K562 (cell line): ENCODE data around the gene TNFAIP8L1. TPM values are rescaled to one million over a fixed set of nuclear protein-coding genes. Genes with fewer than 3 reads are reported as not detected.

Experiments
- ATF1 ChIP-seq, 2 experiments: fragments of 450-650 bp in 1 of 2; IDR thresholded peaks; 2 replicates each; pipeline ENCODE4 v1.6.1; 2016; ENCODE audit warnings: missing compliant biosample characterization in 1 of 2, missing genetic modification characterization in 1 of 2
- NRF1 ChIP-seq, 2 experiments: fragments of 450-650 bp; IDR thresholded peaks in 1 of 2; conservative IDR thresholded peaks in 1 of 2; 2 replicates each; pipeline ENCODE4 v1.6.1; 2014; ENCODE audit warnings: mild to moderate bottlenecking in 2 of 2
- polyA plus RNA-seq, 8 experiments: library from polyadenylated mRNA; depleted of rRNA in 4 of 8; stranded (reverse) in 5 of 8; unstranded in 3 of 8; fragments of >200 nt; fragmentation: Nextera tagmentation in 2 of 8; fragmentation: Illumina TruSeq in 1 of 8; extraction: Ambion mirVana in 2 of 8; extraction: Trizol in 1 of 8; gene quantifications; 2 replicates each; pipeline versions ENCODE4 v1.2.1 to v1.2.3, GENCODE V29; 2011 to 2014; ENCODE audit warnings: inconsistent platforms in 1 of 8, missing spikeins in 1 of 8
- total RNA-seq, 7 experiments: library from RNA; depleted of rRNA in 6 of 7; stranded (reverse); fragments of >200 nt in 6 of 7; fragmentation: Illumina TruSeq in 2 of 7; extraction: Trizol in 2 of 7; gene quantifications; 2 replicates each; pipeline versions ENCODE4 v1.2.1 to v1.2.3, GENCODE V29; 2011 to 2021; ENCODE audit warnings: low replicate concordance in 1 of 7
- TF ChIP-seq, protein P1 (sequence below), 2 experiments: fragments of 450-650 bp; formaldehyde crosslinking in 1 of 2; IDR thresholded peaks; 2 replicates each; pipeline versions ENCODE4 v1.4.0 to v1.6.1; 2014 to 2020; ENCODE audit warnings: mild to moderate bottlenecking in 2 of 2, borderline replicate concordance in 1 of 2, low read depth in 1 of 2

TNFAIP8L1 gene
- total and polyA plus RNA-seq, 9 of the 15 experiments (the other 6 are each of a cell fraction or from before 2014, with no cell fraction given) = 0.69 to 9.3 (median 4.9) TPM

DNA sequence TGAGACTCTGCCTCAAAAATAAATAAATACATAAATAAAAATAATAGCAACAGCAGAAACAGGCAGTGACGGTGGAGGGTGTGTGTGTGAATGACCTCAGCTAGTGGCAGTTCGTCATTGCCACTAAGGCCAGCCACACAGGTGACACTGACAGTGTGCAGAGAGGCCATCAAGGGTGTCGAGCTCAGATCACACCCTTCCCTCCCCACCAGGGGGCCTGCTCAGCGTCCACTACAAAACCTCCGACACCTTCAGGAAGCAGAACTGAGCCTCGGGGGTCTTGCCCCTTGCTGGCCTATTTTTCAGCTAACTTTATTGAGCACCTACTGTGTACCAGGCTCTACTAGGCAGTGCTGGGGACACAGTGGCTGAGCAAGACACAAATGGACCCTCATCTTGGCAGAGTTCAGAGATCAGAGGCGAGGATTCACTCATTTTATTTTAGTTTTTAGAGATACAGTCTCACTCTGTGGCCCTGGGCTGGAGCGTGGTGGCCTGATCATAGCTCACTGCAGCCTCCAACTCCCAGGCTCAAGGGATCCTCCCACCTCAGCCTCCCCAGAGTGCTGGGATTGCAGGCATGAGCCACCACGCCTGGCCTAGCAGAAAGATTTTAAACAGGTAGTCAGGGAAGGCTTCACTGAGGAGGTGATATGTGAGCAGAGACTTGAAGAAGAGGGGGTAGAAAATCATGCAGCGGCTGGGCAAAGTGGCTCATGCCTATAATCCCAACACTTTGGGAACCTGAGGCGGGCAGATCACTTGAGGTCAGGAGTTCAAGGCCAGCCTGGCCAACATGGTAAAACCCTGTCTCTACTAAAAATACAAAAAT, 49.5 kb upstream of the TNFAIP8L1 start (continued):
- TF ChIP-seq, protein P1, sequence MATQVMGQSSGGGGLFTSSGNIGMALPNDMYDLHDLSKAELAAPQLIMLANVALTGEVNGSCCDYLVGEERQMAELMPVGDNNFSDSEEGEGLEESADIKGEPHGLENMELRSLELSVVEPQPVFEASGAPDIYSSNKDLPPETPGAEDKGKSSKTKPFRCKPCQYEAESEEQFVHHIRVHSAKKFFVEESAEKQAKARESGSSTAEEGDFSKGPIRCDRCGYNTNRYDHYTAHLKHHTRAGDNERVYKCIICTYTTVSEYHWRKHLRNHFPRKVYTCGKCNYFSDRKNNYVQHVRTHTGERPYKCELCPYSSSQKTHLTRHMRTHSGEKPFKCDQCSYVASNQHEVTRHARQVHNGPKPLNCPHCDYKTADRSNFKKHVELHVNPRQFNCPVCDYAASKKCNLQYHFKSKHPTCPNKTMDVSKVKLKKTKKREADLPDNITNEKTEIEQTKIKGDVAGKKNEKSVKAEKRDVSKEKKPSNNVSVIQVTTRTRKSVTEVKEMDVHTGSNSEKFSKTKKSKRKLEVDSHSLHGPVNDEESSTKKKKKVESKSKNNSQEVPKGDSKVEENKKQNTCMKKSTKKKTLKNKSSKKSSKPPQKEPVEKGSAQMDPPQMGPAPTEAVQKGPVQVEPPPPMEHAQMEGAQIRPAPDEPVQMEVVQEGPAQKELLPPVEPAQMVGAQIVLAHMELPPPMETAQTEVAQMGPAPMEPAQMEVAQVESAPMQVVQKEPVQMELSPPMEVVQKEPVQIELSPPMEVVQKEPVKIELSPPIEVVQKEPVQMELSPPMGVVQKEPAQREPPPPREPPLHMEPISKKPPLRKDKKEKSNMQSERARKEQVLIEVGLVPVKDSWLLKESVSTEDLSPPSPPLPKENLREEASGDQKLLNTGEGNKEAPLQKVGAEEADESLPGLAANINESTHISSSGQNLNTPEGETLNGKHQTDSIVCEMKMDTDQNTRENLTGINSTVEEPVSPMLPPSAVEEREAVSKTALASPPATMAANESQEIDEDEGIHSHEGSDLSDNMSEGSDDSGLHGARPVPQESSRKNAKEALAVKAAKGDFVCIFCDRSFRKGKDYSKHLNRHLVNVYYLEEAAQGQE (IDR thresholded peaks at IDR 0.05; ENCODE audit: borderline replicate concordance) = peak; percentile 57; the same call in 1 of the 2 replicates
- TF ChIP-seq, protein P1 (CRISPR knock-in tag; IDR thresholded peaks at IDR 0.05; ENCODE audit: low read depth) = no peak
- TF ChIP-seq NRF1 (conservative IDR thresholded peaks at IDR 0.05 in 1 of 2, IDR thresholded peaks at IDR 0.05 in 1 of 2) = 0 out of 4 replicates have a peak, but pooled peaks of 1 of the 2 experiments have one; percentile 17
- no peak for TF ChIP-seq ATF1 (CRISPR knock-in tag; IDR thresholded peaks at IDR 0.05)
- 0 out of 2 replicates have a peak, but pooled peaks have one; percentile 13 for TF ChIP-seq ATF1 (tag; IDR thresholded peaks at IDR 0.05)
